Keratinocyte (primary cell): ENCODE data around the gene CD2AP. TPM values are rescaled to one million over a fixed set of nuclear protein-coding genes. Genes with fewer than 3 reads are reported as not detected.

ENCODE experiments used
- DNase-seq: peaks from one replicate; pipeline ENCODE4 v3.0.0-alpha.2; 2011; ENCODE audit warnings: low read depth, missing footprints, low spot score
- FAIRE-seq: peaks from 2 replicates; lab custom pipeline; 2011; peaks lifted over from hg19 to GRCh38; lab: Jason Lieb, UNC
- H2AFZ ChIP-seq: 2 replicates; pipeline ENCODE4 v1.6.0; 2012; ENCODE audit warnings: low read length, control low read depth, inconsistent platforms; ENCODE audit not compliant: control insufficient read depth
- H3K27ac ChIP-seq: 2 replicates; pipeline ENCODE4 v1.5.1; 2011; ENCODE audit warnings: low read length; ENCODE audit not compliant: control insufficient read depth, insufficient read depth
- H3K27me3 ChIP-seq: 3 replicates; pipeline ENCODE4 v1.6.0; 2011; ENCODE audit warnings: low read length; ENCODE audit not compliant: control insufficient read depth, insufficient read depth; ENCODE audit errors: extremely low read depth
- H3K36me3 ChIP-seq, 2 experiments: 2 replicates in 1 of 2; 3 replicates in 1 of 2; pipeline ENCODE4 v1.5.1; 2011; ENCODE audit warnings: low read length in 2 of 2, mild to moderate bottlenecking in 1 of 2; ENCODE audit not compliant: control insufficient read depth in 2 of 2, insufficient read depth in 2 of 2; ENCODE audit errors: extremely low read depth in 1 of 2
- H3K4me1 ChIP-seq: 3 replicates; pipeline ENCODE4 v1.5.1; 2011; ENCODE audit warnings: low read length; ENCODE audit not compliant: control insufficient read depth, insufficient read depth; ENCODE audit errors: extremely low read depth
- H3K4me2 ChIP-seq: 3 replicates; pipeline ENCODE4 v1.6.0; 2011; ENCODE audit warnings: low read depth, low read length; ENCODE audit not compliant: control insufficient read depth, insufficient read depth; ENCODE audit errors: extremely low read depth
- H3K4me3 ChIP-seq, 3 experiments: fragments of 200-600 bp in 1 of 3; sonication (generic) in 1 of 3; 2 replicates in 2 of 3; 3 replicates in 1 of 3; pipeline ENCODE4 v1.5.1; 2011 to 2016; ENCODE audit warnings: low read length in 3 of 3, mild to moderate bottlenecking in 3 of 3, control low read depth in 2 of 3, inconsistent platforms in 1 of 3, low read depth in 1 of 3, mixed read lengths in 1 of 3, mixed run types in 1 of 3, moderate library complexity in 1 of 3; ENCODE audit not compliant: control insufficient read depth in 2 of 3, insufficient read depth in 2 of 3; ENCODE audit errors: extremely low read depth in 1 of 3
- H3K79me2 ChIP-seq: 2 replicates; pipeline ENCODE4 v1.6.0; 2012; ENCODE audit warnings: low read length; ENCODE audit not compliant: control insufficient read depth, insufficient read depth
- H3K9ac ChIP-seq: 3 replicates; pipeline ENCODE4 v1.6.0; 2011; ENCODE audit warnings: low read length; ENCODE audit not compliant: control insufficient read depth, insufficient read depth; ENCODE audit errors: extremely low read depth
- H3K9me1 ChIP-seq: 3 replicates; pipeline ENCODE4 v1.6.0; 2011; ENCODE audit warnings: low read length; ENCODE audit not compliant: control insufficient read depth, insufficient read depth; ENCODE audit errors: extremely low read depth
- H3K9me3 ChIP-seq: 2 replicates; pipeline ENCODE4 v1.5.1; 2012; ENCODE audit warnings: low read depth, low read length; ENCODE audit not compliant: control insufficient read depth
- H4K20me1 ChIP-seq: 3 replicates; pipeline ENCODE4 v1.6.0; 2011; ENCODE audit warnings: low read length; ENCODE audit not compliant: control insufficient read depth, insufficient read depth; ENCODE audit errors: extremely low read depth
- CTCF ChIP-seq, 3 experiments: IDR thresholded peaks in 1 of 3; conservative IDR thresholded peaks in 1 of 3; optimal IDR thresholded peaks in 1 of 3; 2 replicates in 2 of 3; 3 replicates in 1 of 3; pipeline versions ENCODE3 to v1.5.1; 2011; ENCODE audit warnings: low read length in 3 of 3, mild to moderate bottlenecking in 3 of 3, moderate library complexity in 2 of 3, control low read depth in 1 of 3, inconsistent platforms in 1 of 3; ENCODE audit not compliant: insufficient read depth in 2 of 3; ENCODE audit errors: extremely low read depth in 1 of 3
- EZH2 ChIP-seq: IDR thresholded peaks from one replicate; pipeline ENCODE4 v1.6.1; 2012; ENCODE audit warnings: inconsistent platforms, mild to moderate bottlenecking, low read length, moderate library complexity
- dilution Hi-C: fragments of 300-500 bp; cut with MboI; formaldehyde crosslinking; loops from one replicate; pipeline ENCODE4 v1.7.0; 2020; ENCODE audit warnings: low sequenced_read_pairs; ENCODE audit not compliant: extremely low pct_ligation_motif_present
- polyA plus RNA-seq, 5 experiments: library from polyadenylated mRNA; depleted of rRNA in 3 of 5; stranded (reverse) in 3 of 5; stranded (forward) in 1 of 5; unstranded in 1 of 5; fragments of >200 nt; gene quantifications; 1 replicate in 1 of 5; 2 replicates in 3 of 5; 3 replicates in 1 of 5; pipeline versions ENCODE4 v1.2.1 to v1.2.3, GENCODE V29; 2011 to 2012; ENCODE audit warnings: missing spikeins in 2 of 5, low read depth in 1 of 5, low replicate concordance in 1 of 5

Gene CD2AP
- polyA plus RNA-seq, 1 donor (not counting 4 experiments of a cell fraction or from before 2014, with no cell fraction given), result 23.9 TPM

- Histone ChIP-seq H3K9me1 (no peaks in the 10 kb centered on the region), H3K4me1 (no peaks in the 10 kb centered on the region), H3K36me3 (peaks cover 9 to 11% of the 10 kb centered on the region in 2 experiments), H3K9me3 (no peaks in the 10 kb centered on the region), H3K79me2 (no peaks in the 10 kb centered on the region), H2AFZ (no peak overlapping the region), H3K27me3 (no peaks in the 10 kb centered on the region), H3K4me2 (no peak overlapping the region), H3K4me3 (no peak overlapping the region), H4K20me1 (no peaks in the 10 kb centered on the region), H3K9ac (no peak overlapping the region), H3K27ac (no peak overlapping the region)
- DNase-seq (no peak), FAIRE-seq (no peak)
- dilution Hi-C loops, result no loop called here
- no peak for TF ChIP-seq EZH2
- TF ChIP-seq CTCF (optimal IDR thresholded peaks at IDR 0.05 in 1 of 3, IDR thresholded peaks at IDR 0.05 in 1 of 3, conservative IDR thresholded peaks at IDR 0.05 in 1 of 3; ENCODE audit: extremely low read depth in 1 of 3, insufficient read depth in 2 of 3, low read length in 3 of 3), result no peak
Observed at GRCh38 chr6:47581591-47581990, 104.0 kb downstream of the CD2AP start.

GRCh38 chr6:47587493-47587892 is 109.9 kb downstream of the CD2AP start:
- Histone ChIP-seq H3K27me3 (no peaks in the 10 kb centered on the region), H3K9ac (no peak overlapping the region), H3K36me3 (peaks cover 4 to 6% of the 10 kb centered on the region in 2 experiments), H2AFZ (no peak overlapping the region), H3K79me2 (no peaks in the 10 kb centered on the region), H3K27ac (no peak overlapping the region), H3K4me3 (no peak overlapping the region), H3K4me2 (no peak overlapping the region), H3K4me1 (peaks cover 4% of the 10 kb centered on the region), H3K9me3 (no peaks in the 10 kb centered on the region), H4K20me1 (no peaks in the 10 kb centered on the region), H3K9me1 (no peaks in the 10 kb centered on the region)
- no peak for FAIRE-seq
- TF ChIP-seq CTCF (optimal IDR thresholded peaks at IDR 0.05 in 1 of 3, IDR thresholded peaks at IDR 0.05 in 1 of 3, conservative IDR thresholded peaks at IDR 0.05 in 1 of 3; ENCODE audit: extremely low read depth in 1 of 3, insufficient read depth in 2 of 3, low read length in 3 of 3) (no peak), EZH2 (no peak)
- dilution Hi-C loops, result no loop called here
- no peak for DNase-seq
